ENCODE results near the gene DNAJA3.

Gene DNAJA3

GRCh38 chr16:4425378-4426020 is at the start of gene DNAJA3:
TSS of gene DNAJA3 (plus strand) at chr16:4425868. CDS start at chr16:4425882, 14 bp downstream.
- peak; percentile 80 to 89 (median 84) for DNase-seq (ENCODE audit: low read depth in 2 of 3, low spot score in 1 of 3)

- no peak for DNase-seq (ENCODE audit: low read depth in 2 of 3, low spot score in 1 of 3)
Measured at GRCh38 chr16:4376126-4376892, 49.4 kb upstream of the DNAJA3 start.

GRCh38 chr16:4376893-4377572 is 48.6 kb upstream of the DNAJA3 start:
- DNase-seq (ENCODE audit: low read depth in 2 of 3, low spot score in 1 of 3): no peak

- DNase-seq (ENCODE audit: low read depth in 2 of 3, low spot score in 1 of 3): no peak
Measured at GRCh38 chr16:4377573-4378154, 48.0 kb upstream of the DNAJA3 start.

GRCh38 chr16:4378161-4378666 is 47.5 kb upstream of the DNAJA3 start:
- DNase-seq (ENCODE audit: low read depth in 2 of 3, low spot score in 1 of 3): no peak

- DNase-seq (ENCODE audit: low read depth in 2 of 3, low spot score in 1 of 3): no peak
Measured at GRCh38 chr16:4378999-4379690, 46.5 kb upstream of the DNAJA3 start.

GRCh38 chr16:4380119-4381063 is 45.3 kb upstream of the DNAJA3 start:
- DNase-seq (ENCODE audit: low read depth in 2 of 3, low spot score in 1 of 3): no peak

- no peak for DNase-seq (ENCODE audit: low read depth in 2 of 3, low spot score in 1 of 3)
Measured at GRCh38 chr16:4381072-4381934, 44.4 kb upstream of the DNAJA3 start.

- no peak for DNase-seq (ENCODE audit: low read depth in 2 of 3, low spot score in 1 of 3)
Measured at GRCh38 chr16:4381935-4382794, 43.5 kb upstream of the DNAJA3 start.

- DNase-seq (ENCODE audit: low read depth in 2 of 3, low spot score in 1 of 3): no peak
Measured at GRCh38 chr16:4382795-4383357, 42.8 kb upstream of the DNAJA3 start.

- DNase-seq (ENCODE audit: low read depth in 2 of 3, low spot score in 1 of 3): no peak
Measured at GRCh38 chr16:4383591-4384444, 41.9 kb upstream of the DNAJA3 start.

GRCh38 chr16:4384509-4384942 is 41.1 kb upstream of the DNAJA3 start:
- DNase-seq (ENCODE audit: low read depth in 2 of 3, low spot score in 1 of 3): no peak

- DNase-seq (ENCODE audit: low read depth in 2 of 3, low spot score in 1 of 3): no peak
Measured at GRCh38 chr16:4385066-4385788, 40.4 kb upstream of the DNAJA3 start.

- no peak for DNase-seq (ENCODE audit: low read depth in 2 of 3, low spot score in 1 of 3)
Measured at GRCh38 chr16:4385789-4386450, 39.7 kb upstream of the DNAJA3 start.

- DNase-seq (ENCODE audit: low read depth in 2 of 3, low spot score in 1 of 3): no peak
Measured at GRCh38 chr16:4386451-4386805, 39.2 kb upstream of the DNAJA3 start.
